Skin of body (tissue), 3 donors: ENCODE measurements around the gene MFRP. TPM values are rescaled to one million over a fixed set of nuclear protein-coding genes. Genes with fewer than 3 reads are reported as not detected.

ENCODE experiments used
- DNase-seq: peaks from one replicate; lab custom pipeline; 2025; lab: John Stamatoyannopoulos, UW
- small RNA-seq: library from RNA; depleted of rRNA; stranded (forward); fragments of <200 nt; gene quantifications from one replicate; pipeline ENCODE3, GENCODE V24; 2014; ENCODE audit warnings: low replicate concordance
- total RNA-seq: library from RNA; depleted of rRNA; stranded (reverse); fragments of >200 nt; gene quantifications from one replicate; pipeline ENCODE4 v1.2.3, GENCODE V29; 2014

MFRP gene
- total RNA-seq, 1 donor from 2014 or later: 0.10 TPM

GRCh38 chr11:119298726-119299125 lies 47.8 kb downstream of the MFRP start:
- DNase-seq: no peak

- no peak for DNase-seq
Measured at GRCh38 chr11:119297938-119298337, 48.6 kb downstream of the MFRP start.

GRCh38 chr11:119295178-119295577 lies 51.3 kb downstream of the MFRP start:
- DNase-seq: no peak

GRCh38 chr11:119293461-119293860 lies 53.0 kb downstream of the MFRP start:
- no peak for DNase-seq

GRCh38 chr11:119290894-119291497 lies 55.5 kb downstream of the MFRP start:
- no peak for DNase-seq

Small RNA genes within 50 kb of the gene (small RNA-seq; reads per million reads assigned to genes)
- gene RF01225 (not detected), gene RNU6-262P (not detected)

Other genes with a start within 250 kb of the MFRP start
- gene DPAGT1, start 244.9 kb downstream of the MFRP start, total RNA-seq: 10.4 TPM
- 4.5 TPM for gene C2CD2L, start 239.4 kb downstream of the MFRP start, total RNA-seq
- gene HINFP, start 225.1 kb downstream of the MFRP start, total RNA-seq: 14.3 TPM
- gene ABCG4, start 197.7 kb downstream of the MFRP start, total RNA-seq: 1.1 TPM
- gene NLRX1, start 178.0 kb downstream of the MFRP start, total RNA-seq: 19.1 TPM
- 0.59 TPM for gene NHERF4, start 161.2 kb downstream of the MFRP start, total RNA-seq
- 10.9 TPM for gene CBL, start 140.4 kb downstream of the MFRP start, total RNA-seq
- gene MCAM, start 29.6 kb downstream of the MFRP start, total RNA-seq: 65.5 TPM
- 5.0 TPM for gene RNF26, start 12.2 kb downstream of the MFRP start, total RNA-seq
- 14.4 TPM for gene C1QTNF5, start 5.8 kb downstream of the MFRP start, total RNA-seq
- 7.0 TPM for gene USP2, start 35.0 kb upstream of the MFRP start, total RNA-seq
- gene THY1, start 76.5 kb upstream of the MFRP start, total RNA-seq: 25.1 TPM